Natural killer cell (primary cell): Measurements from ENCODE around the gene BIRC7. TPM values are rescaled to one million over a fixed set of nuclear protein-coding genes. Genes with fewer than 3 reads are reported as not detected.

Experiments
- ATAC-seq, 3 donors: fragments of 150-1000 bp in 2 of 3; fragments of 200-7000 bp in 1 of 3; cut with Tn5 transposase; 1 replicate in 1 of 3; 2 replicates in 2 of 3; pipeline ENCODE4 v1.10.0; 2021; ENCODE audit warnings: mild to moderate bottlenecking in 2 of 3, moderate library complexity in 2 of 3
- DNase-seq, 2 donors: peaks; one replicate each; pipeline versions ENCODE4 v3.0.0 to v3.0.0-alpha.2; 2013 to 2021; ENCODE audit warnings: mixed read lengths in 1 of 2
- H3K27ac ChIP-seq: one replicate; pipeline ENCODE4 v1.5.1; 2013; ENCODE audit warnings: mild to moderate bottlenecking, low read length
- H3K27me3 ChIP-seq: one replicate; pipeline ENCODE4 v1.6.1; 2013; ENCODE audit warnings: low read length; ENCODE audit not compliant: control insufficient read depth, insufficient read depth
- H3K36me3 ChIP-seq: one replicate; pipeline ENCODE4 v1.6.1; 2013; ENCODE audit warnings: low read length; ENCODE audit not compliant: control insufficient read depth, insufficient read depth
- H3K4me1 ChIP-seq: one replicate; pipeline ENCODE4 v1.6.1; 2013; ENCODE audit warnings: low read length; ENCODE audit not compliant: control insufficient read depth, insufficient read depth
- H3K4me3 ChIP-seq: one replicate; pipeline ENCODE4 v1.5.1; 2013; ENCODE audit warnings: low read length
- H3K9me3 ChIP-seq: one replicate; pipeline ENCODE4 v1.6.1; 2013; ENCODE audit warnings: low read length; ENCODE audit not compliant: control insufficient read depth, insufficient read depth
- H3K27ac Mint-ChIP-seq, 2 donors: one replicate each; pipeline ENCODE4 v1.8.0; 2022; ENCODE audit warnings: mild to moderate bottlenecking in 2 of 2, mixed read lengths in 2 of 2, moderate library complexity in 1 of 2
- H3K27me3 Mint-ChIP-seq, 2 donors: one replicate each; pipeline ENCODE4 v1.8.0; 2022; ENCODE audit warnings: low read depth in 2 of 2, mixed read lengths in 2 of 2
- H3K36me3 Mint-ChIP-seq: one replicate; pipeline ENCODE4 v1.8.0; 2022; ENCODE audit warnings: mixed read lengths
- H3K4me1 Mint-ChIP-seq, 2 donors: one replicate each; pipeline ENCODE4 v1.8.0; 2022; ENCODE audit warnings: mixed read lengths in 2 of 2
- H3K4me3 Mint-ChIP-seq: one replicate; pipeline ENCODE4 v1.8.0; 2022; ENCODE audit warnings: mild to moderate bottlenecking, moderate library complexity, mixed read lengths
- H3K9me3 Mint-ChIP-seq, 2 donors: one replicate each; pipeline ENCODE4 v1.8.0; 2022; ENCODE audit warnings: mixed read lengths in 2 of 2
- WGBS: methylation state at CpG from one replicate; pipeline ENCODE4 v1.1.7; 2013; ENCODE audit warnings: missing lambda C conversion rate; ENCODE audit not compliant: insufficient coverage; 5-methylcytosine and 5-hydroxymethylcytosine counted together
- intact Hi-C: fragments of 100-400 bp; cut with micrococcal nuclease; formaldehyde crosslinking; loops from one replicate; pipeline ENCODE4 v1.14.2; 2022
- total RNA-seq, 4 donors: library from RNA; stranded (reverse); fragments of 120-200 nt in 1 of 4; gene quantifications; one replicate each; pipeline versions ENCODE4 v1.2.3 to v1.2.4, GENCODE V29; 2013 to 2022
- TF ChIP-seq, protein P1 (sequence below): fragments of 200-600 bp; IDR thresholded peaks from one replicate; pipeline ENCODE4 v1.8.0; 2022; ENCODE audit warnings: antibody characterized with exemption

The BIRC7 gene
- total RNA-seq, 3 donors from 2014 or later (not counting 1 experiment from before 2014, with no cell fraction given): not detected

DNA sequence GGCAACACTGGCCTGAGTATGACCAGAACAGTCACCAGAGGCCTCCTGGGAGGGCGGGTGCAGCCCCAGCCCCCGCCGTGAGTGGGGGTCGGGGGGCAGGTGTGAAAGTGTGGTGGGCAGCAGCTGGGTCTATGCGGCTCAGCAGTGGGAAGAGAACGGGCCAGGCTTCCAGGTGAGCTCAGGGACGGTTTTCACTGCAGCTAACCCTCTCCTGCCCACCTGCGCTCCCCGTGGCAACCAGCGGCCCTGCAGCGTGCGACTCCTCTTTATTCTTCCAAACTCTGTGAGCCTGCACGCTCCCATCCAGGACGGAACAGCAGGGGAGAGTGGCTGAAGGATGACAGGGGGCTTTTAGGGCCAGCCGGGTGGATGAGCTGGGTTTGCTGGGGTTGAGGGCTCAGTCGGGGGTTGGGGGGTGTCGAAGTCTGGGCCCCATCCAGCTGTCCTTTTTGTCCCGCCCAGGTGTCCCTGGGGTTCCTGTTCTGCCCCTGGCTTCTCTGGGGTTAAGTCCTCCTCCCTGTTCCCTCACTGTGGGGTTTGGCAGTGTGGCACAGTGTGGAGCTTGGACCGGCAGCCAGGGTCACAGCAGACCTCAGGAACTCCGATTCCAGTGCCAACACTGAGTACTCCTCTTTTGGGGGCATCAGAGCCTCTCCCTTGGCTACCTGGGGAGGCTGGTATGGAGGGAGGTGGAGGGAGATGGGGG is 859 bp upstream of the BIRC7 start:
- Mint-ChIP-seq H3K36me3 (no peaks in the 10 kb centered on the region), H3K9me3 (no peaks in the 10 kb centered on the region), H3K27me3 (peaks cover 11 to 13% of the 10 kb centered on the region in 2 donors), H3K4me3 (no peak overlapping the region), H3K27ac (no peak overlapping the region), H3K4me1 (no peaks in the 10 kb centered on the region)
- intact Hi-C loops: no loop called here
- TF ChIP-seq, protein P1, sequence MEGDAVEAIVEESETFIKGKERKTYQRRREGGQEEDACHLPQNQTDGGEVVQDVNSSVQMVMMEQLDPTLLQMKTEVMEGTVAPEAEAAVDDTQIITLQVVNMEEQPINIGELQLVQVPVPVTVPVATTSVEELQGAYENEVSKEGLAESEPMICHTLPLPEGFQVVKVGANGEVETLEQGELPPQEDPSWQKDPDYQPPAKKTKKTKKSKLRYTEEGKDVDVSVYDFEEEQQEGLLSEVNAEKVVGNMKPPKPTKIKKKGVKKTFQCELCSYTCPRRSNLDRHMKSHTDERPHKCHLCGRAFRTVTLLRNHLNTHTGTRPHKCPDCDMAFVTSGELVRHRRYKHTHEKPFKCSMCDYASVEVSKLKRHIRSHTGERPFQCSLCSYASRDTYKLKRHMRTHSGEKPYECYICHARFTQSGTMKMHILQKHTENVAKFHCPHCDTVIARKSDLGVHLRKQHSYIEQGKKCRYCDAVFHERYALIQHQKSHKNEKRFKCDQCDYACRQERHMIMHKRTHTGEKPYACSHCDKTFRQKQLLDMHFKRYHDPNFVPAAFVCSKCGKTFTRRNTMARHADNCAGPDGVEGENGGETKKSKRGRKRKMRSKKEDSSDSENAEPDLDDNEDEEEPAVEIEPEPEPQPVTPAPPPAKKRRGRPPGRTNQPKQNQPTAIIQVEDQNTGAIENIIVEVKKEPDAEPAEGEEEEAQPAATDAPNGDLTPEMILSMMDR: no peak
- Histone ChIP-seq H3K9me3 (no peaks in the 10 kb centered on the region), H3K4me1 (peaks cover 3% of the 10 kb centered on the region), H3K36me3 (no peaks in the 10 kb centered on the region), H3K4me3 (no peak overlapping the region), H3K27ac (no peak overlapping the region), H3K27me3 (peaks cover 7% of the 10 kb centered on the region)
- DNase-seq (peak in 1 of 2 donors; percentile 40), ATAC-seq (peak in 1 of 3 donors; percentile 37)
- WGBS: 17% methylated on average over 20 of the region's 20 CpGs

DNA sequence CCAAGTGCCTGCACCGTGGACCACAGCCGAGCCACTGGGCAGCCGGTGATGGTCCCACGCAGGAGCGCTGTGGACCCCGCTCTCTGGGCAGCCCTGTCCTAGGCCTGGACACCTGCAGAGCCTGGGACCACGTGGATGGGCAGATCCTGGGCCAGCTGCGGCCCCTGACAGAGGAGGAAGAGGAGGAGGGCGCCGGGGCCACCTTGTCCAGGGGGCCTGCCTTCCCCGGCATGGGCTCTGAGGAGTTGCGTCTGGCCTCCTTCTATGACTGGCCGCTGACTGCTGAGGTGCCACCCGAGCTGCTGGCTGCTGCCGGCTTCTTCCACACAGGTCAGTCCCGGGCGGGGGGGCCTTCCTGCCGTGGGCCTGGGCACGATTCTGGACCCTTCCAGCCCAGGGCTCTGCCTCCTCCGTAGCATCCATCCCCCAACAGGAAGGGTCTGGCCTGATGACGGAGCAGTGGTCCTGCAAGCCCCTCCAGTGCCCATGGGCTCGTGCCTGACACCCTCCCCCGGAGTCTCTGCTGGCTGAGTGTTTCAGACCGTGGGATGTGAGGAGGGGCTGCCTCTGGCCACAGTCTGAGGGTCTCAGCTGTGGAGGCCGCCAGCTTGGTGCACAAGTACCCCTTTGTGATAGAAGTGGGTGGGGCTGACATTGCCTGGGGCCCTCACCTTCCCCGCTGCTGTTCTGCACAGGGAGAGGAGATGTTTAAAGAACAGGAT is 572 bp downstream of the BIRC7 start:
- Histone ChIP-seq H3K27me3 (peaks cover 3% of the 10 kb centered on the region), H3K36me3 (no peaks in the 10 kb centered on the region), H3K9me3 (no peaks in the 10 kb centered on the region), H3K4me1 (peaks cover 3% of the 10 kb centered on the region), H3K4me3 (no peak overlapping the region), H3K27ac (no peak overlapping the region)
- Mint-ChIP-seq H3K36me3 (no peaks in the 10 kb centered on the region), H3K9me3 (no peaks in the 10 kb centered on the region), H3K4me3 (no peak overlapping the region), H3K27ac (no peak overlapping the region), H3K4me1 (no peaks in the 10 kb centered on the region), H3K27me3 (peaks cover 0 to 5% of the 10 kb centered on the region in 2 donors)
- intact Hi-C loops: no loop called here
- TF ChIP-seq, protein P1: no peak
- 88% methylated on average over 26 of the region's 26 CpGs for WGBS
- no peak for DNase-seq
- ATAC-seq: no peak

DNA sequence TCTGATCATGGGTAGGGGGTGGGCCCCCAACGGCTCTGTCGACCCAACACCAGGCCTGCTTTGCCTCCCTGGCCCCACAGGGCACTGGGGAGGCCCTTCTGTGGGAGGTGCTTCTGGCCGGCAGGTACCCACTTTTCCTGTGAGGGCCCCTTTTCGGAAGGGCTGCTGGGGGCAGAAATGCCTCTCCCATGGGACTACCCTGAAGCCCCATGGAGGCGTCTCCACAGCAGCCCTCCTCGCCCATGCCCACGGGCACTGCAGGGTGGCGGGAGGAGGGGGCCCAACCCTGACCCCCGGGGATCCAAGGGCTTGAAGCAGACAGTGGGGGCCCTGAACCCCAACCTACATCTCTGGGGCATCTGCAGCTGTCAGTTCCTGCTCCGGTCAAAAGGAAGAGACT is 2.3 kb downstream of the BIRC7 start:
- peaks cover 3% of the 10 kb centered on the region for H3K4me1 ChIP-seq
- H3K27ac Mint-ChIP-seq: no peak overlapping the region
- H3K4me3 ChIP-seq: no peak overlapping the region
- no peaks in the 10 kb centered on the region for H3K4me1 Mint-ChIP-seq
- intact Hi-C loops: no loop called here
- WGBS: 82% methylated on average over 10 of the region's 10 CpGs
- H3K27ac ChIP-seq: no peak overlapping the region
- H3K4me3 Mint-ChIP-seq: no peak overlapping the region
- no peak for DNase-seq
- no peaks in the 10 kb centered on the region for H3K36me3 ChIP-seq
- H3K9me3 ChIP-seq: no peaks in the 10 kb centered on the region
- ATAC-seq: no peak
- H3K36me3 Mint-ChIP-seq: no peaks in the 10 kb centered on the region
- no peaks in the 10 kb centered on the region for H3K9me3 Mint-ChIP-seq
- peaks cover 0 to 3% of the 10 kb centered on the region in 2 donors for H3K27me3 Mint-ChIP-seq
- H3K27me3 ChIP-seq: peaks cover 3% of the 10 kb centered on the region
- TF ChIP-seq, protein P1: no peak
